Caco-2 (cell line): Measurements from ENCODE around the gene RBFOX1. TPM values are rescaled to one million over a fixed set of nuclear protein-coding genes. Genes with fewer than 3 reads are reported as not detected.

ENCODE experiments used
- BruUV-seq: library from RNA; stranded (reverse); fragments of 400-500 nt; replicated peaks from 2 replicates; lab custom pipeline; 2021; lab: Mats Ljungman, UMichigan
- CTCF ChIA-PET: fragments of 300-600 bp; sonication (Branson Sonifier 250); formaldehyde crosslinking; loops from one replicate; lab custom pipeline; 2022; ENCODE audit warnings: antibody characterized with exemption; lab: Charles Lee
- POLR2A ChIA-PET: fragments of 300-600 bp; sonication (Branson Sonifier 250); formaldehyde crosslinking; loops from one replicate; lab custom pipeline; 2022; ENCODE audit warnings: antibody characterized with exemption; lab: Charles Lee
- DNase-seq, 2 experiments: peaks; one replicate each; pipeline versions ENCODE4 v3.0.0 to v3.0.0-alpha.2; 2020 to 2022
- H3K27me3 ChIP-seq: replicated peaks from 2 replicates; pipeline ENCODE4 v1.6.0; 2011; ENCODE audit warnings: low read length; ENCODE audit not compliant: control insufficient read depth, insufficient read depth
- H3K36me3 ChIP-seq: 2 replicates; pipeline ENCODE4 v1.5.1; 2011; ENCODE audit warnings: low read length; ENCODE audit not compliant: control insufficient read depth, insufficient read depth
- H3K4me1 ChIP-seq: fragments of 250-450 bp; sonication (Bioruptor Pico); 2 replicates; pipeline ENCODE4 v1.5.1; 2020; ENCODE audit warnings: mild to moderate bottlenecking
- H3K4me3 ChIP-seq: 2 replicates; pipeline ENCODE4 v1.5.1; 2011; ENCODE audit warnings: low read depth, mild to moderate bottlenecking, control low read depth, low read length
- H3K9me3 ChIP-seq: fragments of 250-450 bp; sonication (Bioruptor Pico); 2 replicates; pipeline ENCODE4 v1.5.1; 2020; ENCODE audit warnings: mild to moderate bottlenecking, moderate library complexity
- H3K27ac Mint-ChIP-seq: one replicate; pipeline ENCODE4 v1.8.0; 2022; ENCODE audit warnings: mixed read lengths; ENCODE audit not compliant: unreplicated experiment
- H3K27me3 Mint-ChIP-seq: one replicate; pipeline ENCODE4 v1.8.0; 2022; ENCODE audit warnings: mixed read lengths; ENCODE audit not compliant: insufficient read depth, unreplicated experiment
- H3K36me3 Mint-ChIP-seq: one replicate; pipeline ENCODE4 v1.8.0; 2022; ENCODE audit warnings: mild to moderate bottlenecking, mixed read lengths; ENCODE audit not compliant: insufficient read depth, unreplicated experiment
- H3K4me1 Mint-ChIP-seq: one replicate; pipeline ENCODE4 v1.8.0; 2022; ENCODE audit warnings: low read depth, mixed read lengths; ENCODE audit not compliant: unreplicated experiment
- H3K4me3 Mint-ChIP-seq: one replicate; pipeline ENCODE4 v1.8.0; 2022; ENCODE audit warnings: mild to moderate bottlenecking, moderate library complexity, mixed read lengths; ENCODE audit not compliant: unreplicated experiment
- H3K9me3 Mint-ChIP-seq: one replicate; pipeline ENCODE4 v1.8.0; 2022; ENCODE audit warnings: mixed read lengths; ENCODE audit not compliant: unreplicated experiment
- intact Hi-C: fragments of 100-400 bp; cut with micrococcal nuclease; formaldehyde crosslinking; loops from one replicate; pipeline ENCODE4 v1.10.0; 2022; ENCODE audit not compliant: unreplicated experiment
- total RNA-seq: library from RNA; stranded (reverse); gene quantifications from 2 replicates; pipeline ENCODE4 v1.2.3, GENCODE V29; 2022
- TF ChIP-seq, protein P1 (sequence below), 2 experiments: fragments of 200-600 bp in 1 of 2; IDR thresholded peaks; 1 replicate in 1 of 2; 2 replicates in 1 of 2; pipeline versions ENCODE4 v1.5.1 to v1.8.0; 2011 to 2022; ENCODE audit warnings: antibody characterized with exemption in 1 of 2, control low read depth in 1 of 2, inconsistent platforms in 1 of 2, low read depth in 1 of 2, low read length in 1 of 2, mild to moderate bottlenecking in 1 of 2, moderate library complexity in 1 of 2; ENCODE audit not compliant: insufficient read depth in 1 of 2, severe bottlenecking in 1 of 2, unreplicated experiment in 1 of 2

The RBFOX1 gene
- total RNA-seq, 1 experiment from 2014 or later: 0.91 TPM

DNA sequence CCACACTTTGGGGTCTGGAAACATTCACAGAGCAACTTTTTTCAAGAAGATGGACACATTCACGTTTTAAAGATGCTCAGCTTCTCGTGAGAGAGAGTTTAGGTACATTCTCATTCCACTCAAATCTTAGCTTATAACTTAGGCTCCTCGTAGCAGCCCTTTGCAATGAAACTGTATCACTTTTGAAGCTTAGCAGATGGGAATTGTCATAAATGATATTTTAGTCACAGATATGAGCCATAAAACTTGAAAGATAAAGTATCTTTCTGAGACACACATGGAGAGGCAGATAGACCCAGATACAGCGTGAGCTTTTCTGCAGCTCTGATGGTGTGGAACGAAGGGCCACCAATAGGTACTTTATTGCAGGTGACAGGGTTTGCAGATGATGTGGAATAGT, 41.1 kb downstream of the RBFOX1 start:
- TF ChIP-seq, protein P1, sequence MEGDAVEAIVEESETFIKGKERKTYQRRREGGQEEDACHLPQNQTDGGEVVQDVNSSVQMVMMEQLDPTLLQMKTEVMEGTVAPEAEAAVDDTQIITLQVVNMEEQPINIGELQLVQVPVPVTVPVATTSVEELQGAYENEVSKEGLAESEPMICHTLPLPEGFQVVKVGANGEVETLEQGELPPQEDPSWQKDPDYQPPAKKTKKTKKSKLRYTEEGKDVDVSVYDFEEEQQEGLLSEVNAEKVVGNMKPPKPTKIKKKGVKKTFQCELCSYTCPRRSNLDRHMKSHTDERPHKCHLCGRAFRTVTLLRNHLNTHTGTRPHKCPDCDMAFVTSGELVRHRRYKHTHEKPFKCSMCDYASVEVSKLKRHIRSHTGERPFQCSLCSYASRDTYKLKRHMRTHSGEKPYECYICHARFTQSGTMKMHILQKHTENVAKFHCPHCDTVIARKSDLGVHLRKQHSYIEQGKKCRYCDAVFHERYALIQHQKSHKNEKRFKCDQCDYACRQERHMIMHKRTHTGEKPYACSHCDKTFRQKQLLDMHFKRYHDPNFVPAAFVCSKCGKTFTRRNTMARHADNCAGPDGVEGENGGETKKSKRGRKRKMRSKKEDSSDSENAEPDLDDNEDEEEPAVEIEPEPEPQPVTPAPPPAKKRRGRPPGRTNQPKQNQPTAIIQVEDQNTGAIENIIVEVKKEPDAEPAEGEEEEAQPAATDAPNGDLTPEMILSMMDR (IDR thresholded peaks at IDR 0.05; ENCODE audit: insufficient read depth in 1 of 2, low read depth in 1 of 2, low read length in 1 of 2, severe bottlenecking in 1 of 2, unreplicated experiment in 1 of 2): no peak
- no TSS peak for BruUV-seq
- no peaks in the 10 kb centered on the region for H3K36me3 Mint-ChIP-seq
- Histone ChIP-seq H3K4me1 (no peaks in the 10 kb centered on the region), H3K27me3 (no peaks in the 10 kb centered on the region), H3K4me3 (no peak overlapping the region), H3K36me3 (no peaks in the 10 kb centered on the region), H3K9me3 (no peaks in the 10 kb centered on the region)
- no peaks in the 10 kb centered on the region for H3K9me3 Mint-ChIP-seq
- H3K27me3 Mint-ChIP-seq: peaks cover 5% of the 10 kb centered on the region
- ChIA-PET POLR2A (no interaction called here), CTCF (no interaction called here)
- no peak overlapping the region for H3K27ac Mint-ChIP-seq
- H3K4me1 Mint-ChIP-seq: no peaks in the 10 kb centered on the region
- no peak overlapping the region for H3K4me3 Mint-ChIP-seq
- no peak for DNase-seq
- intact Hi-C loops: no loop called here

DNA sequence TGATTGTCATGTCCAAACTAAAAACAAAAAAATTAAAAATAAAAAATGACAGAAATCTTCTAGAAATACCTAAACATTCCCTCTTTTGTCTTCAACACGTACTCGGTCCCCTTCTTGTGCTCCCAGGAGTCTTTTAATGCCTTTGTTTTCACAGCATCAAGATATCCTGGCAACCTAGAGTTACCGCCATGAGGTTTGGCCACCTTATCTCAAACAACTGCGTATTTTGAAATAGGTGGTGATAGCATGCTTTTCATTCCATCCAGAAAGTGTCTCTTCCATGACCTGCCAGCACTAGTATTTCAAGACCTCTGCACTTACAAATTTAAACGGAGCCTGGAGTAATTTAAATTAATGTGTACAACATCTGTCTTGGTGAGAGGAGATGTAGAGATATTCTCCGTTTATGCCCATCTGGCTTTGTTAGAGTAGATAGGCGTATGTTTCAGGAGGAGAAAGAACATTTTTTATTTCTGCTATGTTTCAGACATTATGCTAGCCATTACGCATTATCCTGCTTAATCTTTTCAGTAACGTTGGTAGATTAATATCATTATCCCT, 42.0 kb downstream of the RBFOX1 start:
- Histone ChIP-seq H3K27me3 (no peaks in the 10 kb centered on the region), H3K36me3 (no peaks in the 10 kb centered on the region), H3K4me3 (no peak overlapping the region), H3K4me1 (no peaks in the 10 kb centered on the region), H3K9me3 (no peaks in the 10 kb centered on the region)
- BruUV-seq: no TSS peak
- TF ChIP-seq, protein P1 (IDR thresholded peaks at IDR 0.05; ENCODE audit: insufficient read depth in 1 of 2, low read depth in 1 of 2, low read length in 1 of 2, severe bottlenecking in 1 of 2, unreplicated experiment in 1 of 2): no peak
- no peaks in the 10 kb centered on the region for H3K9me3 Mint-ChIP-seq
- no peak for DNase-seq
- H3K27ac Mint-ChIP-seq: no peak overlapping the region
- H3K36me3 Mint-ChIP-seq: no peaks in the 10 kb centered on the region
- ChIA-PET CTCF (no interaction called here), POLR2A (no interaction called here)
- no peaks in the 10 kb centered on the region for H3K4me1 Mint-ChIP-seq
- intact Hi-C loops: no loop called here
- peaks cover 5% of the 10 kb centered on the region for H3K27me3 Mint-ChIP-seq
- H3K4me3 Mint-ChIP-seq: no peak overlapping the region

DNA sequence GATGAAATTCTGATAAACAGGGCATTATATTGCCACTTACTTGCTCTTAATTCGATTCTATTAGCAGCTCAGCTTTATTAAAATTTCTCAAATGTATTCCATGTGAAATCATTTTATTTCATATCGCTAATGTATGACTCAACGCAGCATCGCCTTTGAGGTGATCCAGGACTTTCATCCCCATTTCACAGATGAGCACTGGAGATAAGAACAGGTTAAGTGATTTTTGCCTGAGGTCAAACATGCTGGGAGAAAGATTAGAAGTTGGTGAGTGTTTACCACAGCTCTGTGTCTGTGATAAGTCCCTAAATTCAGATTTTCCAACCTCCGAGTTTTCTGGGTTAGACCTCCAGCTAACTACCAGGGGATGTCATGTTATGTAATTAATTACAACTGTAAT, 43.6 kb downstream of the RBFOX1 start:
- BruUV-seq: no TSS peak
- intact Hi-C loops: no loop called here
- ChIA-PET CTCF (no interaction called here), POLR2A (no interaction called here)
- no peak overlapping the region for H3K4me3 Mint-ChIP-seq
- no peaks in the 10 kb centered on the region for H3K36me3 ChIP-seq
- peaks cover 5% of the 10 kb centered on the region for H3K27me3 Mint-ChIP-seq
- no peaks in the 10 kb centered on the region for H3K9me3 Mint-ChIP-seq
- no peak for DNase-seq
- H3K4me3 ChIP-seq: no peak overlapping the region
- no peaks in the 10 kb centered on the region for H3K36me3 Mint-ChIP-seq
- no peaks in the 10 kb centered on the region for H3K9me3 ChIP-seq
- TF ChIP-seq, protein P1 (IDR thresholded peaks at IDR 0.05; ENCODE audit: insufficient read depth in 1 of 2, low read depth in 1 of 2, low read length in 1 of 2, severe bottlenecking in 1 of 2, unreplicated experiment in 1 of 2): no peak
- H3K4me1 ChIP-seq: no peaks in the 10 kb centered on the region
- no peaks in the 10 kb centered on the region for H3K4me1 Mint-ChIP-seq
- no peak overlapping the region for H3K27ac Mint-ChIP-seq
- H3K27me3 ChIP-seq: no peaks in the 10 kb centered on the region
